ENCODE results near the gene NUP42. TPM values are rescaled to one million over a fixed set of nuclear protein-coding genes. Genes with fewer than 3 reads are reported as not detected.
A peak's percentile ranks its signal among the peaks of the same experiment; 100 is the strongest.

Gene NUP42
- total RNA-seq, 1 donor from 2014 or later = 29.5 TPM

GRCh38 chr7:23226844-23227450 lies 45.1 kb downstream of the NUP42 start:
- no peak for TF ChIP-seq CTCF (IDR thresholded peaks at IDR 0.05)
- Histone ChIP-seq H3K4me1 (no peaks in the 10 kb centered on the region), H3K9me3 (no peaks in the 10 kb centered on the region), H3K4me3 (no peak overlapping the region), H3K27me3 (no peaks in the 10 kb centered on the region), H3K27ac (no peak overlapping the region), H3K36me3 (no peaks in the 10 kb centered on the region)
- no peak for ATAC-seq
- intact Hi-C loops (cut with DNase I) = no loop called here
- no peak for DNase-seq

DNA sequence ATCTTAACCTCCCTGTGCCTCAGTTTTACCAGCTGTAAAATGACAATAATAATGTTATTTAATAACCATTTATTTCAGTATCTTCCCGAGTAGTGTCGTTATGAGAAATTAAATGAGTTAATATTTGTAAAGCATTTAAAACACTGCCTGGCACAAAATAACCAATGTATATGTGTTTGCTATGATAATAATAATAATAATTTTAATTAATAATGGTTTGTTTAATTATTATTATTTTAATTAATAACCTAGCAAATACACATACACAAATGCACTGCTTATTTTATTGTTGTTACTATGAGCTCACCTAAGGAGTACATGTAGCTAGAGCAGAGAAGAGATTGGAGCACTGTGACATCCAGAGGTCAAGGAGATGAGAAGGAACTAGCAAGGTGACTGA lies 46.6 kb downstream of the NUP42 start:
- ATAC-seq (no peak), DNase-seq (no peak)
- Histone ChIP-seq H3K36me3 (no peaks in the 10 kb centered on the region), H3K27ac (no peak overlapping the region), H3K9me3 (no peaks in the 10 kb centered on the region), H3K27me3 (no peaks in the 10 kb centered on the region), H3K4me1 (no peaks in the 10 kb centered on the region), H3K4me3 (no peak overlapping the region)
- no peak for TF ChIP-seq CTCF (IDR thresholded peaks at IDR 0.05)
- intact Hi-C loops (cut with DNase I) = no loop called here

DNA sequence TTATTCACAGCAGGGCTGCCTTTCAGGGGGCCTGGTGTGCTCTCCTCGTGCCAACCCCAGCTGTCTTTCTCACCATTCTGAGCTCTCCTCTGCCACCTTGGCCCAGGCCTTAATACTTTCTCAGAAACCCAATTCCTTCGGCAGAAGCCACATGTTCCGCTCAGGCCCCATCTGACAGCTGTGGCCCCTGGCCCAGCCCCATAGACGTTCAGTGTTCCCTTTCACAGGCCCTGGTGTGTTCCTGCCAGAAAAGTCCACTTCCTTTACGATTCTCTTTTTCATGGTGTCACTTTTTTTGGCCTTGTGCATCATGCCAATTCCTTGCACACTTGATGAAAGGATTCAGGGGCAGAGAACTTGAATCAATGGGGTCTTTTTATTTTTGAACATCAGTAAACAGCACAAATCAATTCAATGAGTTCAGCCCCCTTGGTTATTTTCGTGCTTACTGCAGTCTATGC lies 48.8 kb downstream of the NUP42 start:
- Histone ChIP-seq H3K4me1 (no peaks in the 10 kb centered on the region), H3K4me3 (no peak overlapping the region), H3K9me3 (no peaks in the 10 kb centered on the region), H3K36me3 (no peaks in the 10 kb centered on the region), H3K27me3 (no peaks in the 10 kb centered on the region), H3K27ac (no peak overlapping the region)
- DNase-seq (no peak), ATAC-seq (no peak)
- intact Hi-C loops (cut with DNase I) = no loop called here
- no peak for TF ChIP-seq CTCF (IDR thresholded peaks at IDR 0.05)

DNA sequence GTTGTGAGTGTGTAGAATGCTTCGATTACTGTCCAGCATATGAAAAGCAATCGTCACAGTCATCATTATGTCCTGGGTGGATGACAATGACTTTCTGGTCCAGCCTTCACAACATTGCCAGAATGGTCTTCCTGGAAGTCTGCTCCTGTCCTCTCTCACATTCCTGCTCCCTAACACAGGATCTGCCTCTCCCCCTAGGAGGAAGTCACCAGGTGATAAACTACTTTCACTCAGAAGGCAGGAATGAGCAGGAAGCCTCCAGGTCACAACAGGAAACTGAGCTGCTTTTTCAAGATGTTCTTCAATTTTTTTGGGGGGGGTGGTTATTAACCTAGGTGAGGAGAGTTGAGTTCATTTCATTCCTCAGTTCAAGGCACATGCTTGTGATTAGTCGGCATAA lies 51.1 kb downstream of the NUP42 start:
- ATAC-seq = no peak
- Histone ChIP-seq H3K36me3 (no peaks in the 10 kb centered on the region), H3K9me3 (no peaks in the 10 kb centered on the region), H3K27ac (no peak overlapping the region), H3K27me3 (no peaks in the 10 kb centered on the region), H3K4me1 (no peaks in the 10 kb centered on the region), H3K4me3 (no peak overlapping the region)
- intact Hi-C loops (cut with DNase I) = no loop called here
- no peak for DNase-seq
- no peak for TF ChIP-seq CTCF (IDR thresholded peaks at IDR 0.05)

DNA sequence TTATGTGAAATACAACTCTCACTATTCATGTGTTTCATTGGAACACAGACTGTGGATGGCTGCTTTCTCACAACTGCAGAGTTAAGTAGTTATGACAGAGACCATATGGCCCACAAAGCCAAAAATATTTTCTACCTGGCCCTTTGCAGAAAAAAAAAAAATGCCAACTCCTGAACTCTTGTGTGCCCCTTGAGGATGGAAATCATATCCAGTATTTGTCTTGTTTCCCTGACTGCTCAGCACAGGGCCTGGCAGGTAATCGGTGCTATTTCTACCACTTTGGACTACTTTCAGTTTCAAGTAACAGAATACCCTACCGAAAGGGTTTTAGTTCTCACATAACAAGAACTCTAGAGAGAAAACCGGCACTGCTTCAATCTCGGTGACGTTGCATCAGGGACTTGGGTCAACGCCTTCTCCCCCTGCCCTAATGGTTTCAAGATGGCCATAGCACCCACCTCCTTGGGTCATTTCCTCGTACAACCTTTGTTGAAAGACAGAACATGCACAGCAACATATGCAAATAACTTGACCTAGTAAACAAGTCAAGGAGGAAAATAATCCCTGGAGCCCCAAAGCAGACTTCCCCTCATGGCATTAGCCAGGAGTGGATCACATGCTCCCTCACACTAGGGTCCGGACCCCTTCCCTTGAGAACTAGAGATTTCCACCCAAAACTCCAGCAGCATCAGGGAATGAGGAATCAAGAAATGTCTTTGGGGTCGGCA lies 52.9 kb downstream of the NUP42 start:
- Histone ChIP-seq H3K27ac (no peak overlapping the region), H3K4me1 (no peaks in the 10 kb centered on the region), H3K9me3 (no peaks in the 10 kb centered on the region), H3K27me3 (no peaks in the 10 kb centered on the region), H3K4me3 (no peak overlapping the region), H3K36me3 (no peaks in the 10 kb centered on the region)
- intact Hi-C loops (cut with DNase I) = no loop called here
- DNase-seq = no peak
- TF ChIP-seq CTCF (IDR thresholded peaks at IDR 0.05) = no peak
- peak; percentile 24 for ATAC-seq
